Hepatocyte (in vitro differentiated cells): ENCODE results near the gene RANBP6. TPM values are rescaled to one million over a fixed set of nuclear protein-coding genes. Genes with fewer than 3 reads are reported as not detected.
"Not testable (repeated sequence)": the region's sequence is repeated elsewhere in the genome, so short reads cannot be mapped to it uniquely, and the experiment has no call there.

Source experiments
- DNase-seq: peaks from one replicate; pipeline ENCODE4 v3.0.0-alpha.2; 2016; ENCODE audit warnings: low spot score
- H2AFZ ChIP-seq: fragments of 200-600 bp; sonication (generic); 2 replicates; pipeline ENCODE4 v1.6.0; 2016; ENCODE audit warnings: antibody characterized with exemption, mild to moderate bottlenecking
- H3K27ac ChIP-seq: fragments of 200-600 bp; sonication (generic); 2 replicates; pipeline ENCODE4 v1.5.1; 2016; ENCODE audit warnings: mild to moderate bottlenecking
- H3K27me3 ChIP-seq: fragments of 200-600 bp; sonication (generic); 2 replicates; pipeline ENCODE4 v1.6.1; 2016
- H3K36me3 ChIP-seq: fragments of 200-600 bp; sonication (generic); replicated peaks from 2 replicates; pipeline ENCODE4 v1.5.1; 2016; ENCODE audit warnings: low read depth; ENCODE audit not compliant: insufficient read depth
- H3K4me1 ChIP-seq: fragments of 200-600 bp; sonication (generic); 2 replicates; pipeline ENCODE4 v1.5.1; 2016; ENCODE audit warnings: mild to moderate bottlenecking, moderate library complexity; ENCODE audit not compliant: insufficient read depth
- H3K4me2 ChIP-seq: fragments of 200-600 bp; sonication (generic); 2 replicates; pipeline ENCODE4 v1.6.0; 2016
- H3K4me3 ChIP-seq: fragments of 200-600 bp; sonication (generic); 2 replicates; pipeline ENCODE4 v1.5.1; 2016; ENCODE audit warnings: mild to moderate bottlenecking
- H3K79me2 ChIP-seq: fragments of 200-600 bp; sonication (generic); 2 replicates; pipeline ENCODE4 v1.6.0; 2017; ENCODE audit warnings: mild to moderate bottlenecking
- H3K9me2 ChIP-seq: fragments of 200-600 bp; sonication (generic); replicated peaks from 2 replicates; pipeline ENCODE4 v1.6.0; 2017; ENCODE audit warnings: mild to moderate bottlenecking; ENCODE audit not compliant: insufficient read depth
- H3K9me3 ChIP-seq: fragments of 200-600 bp; sonication (generic); 2 replicates; pipeline ENCODE4 v1.5.1; 2016; ENCODE audit warnings: low read depth, mild to moderate bottlenecking
- H4K20me1 ChIP-seq: fragments of 200-600 bp; sonication (generic); 2 replicates; pipeline ENCODE4 v1.6.0; 2016; ENCODE audit warnings: mild to moderate bottlenecking; ENCODE audit not compliant: insufficient read depth, poor library complexity, severe bottlenecking
- CTCF ChIP-seq: fragments of 200-600 bp; sonication (generic); IDR thresholded peaks from 2 replicates; pipeline ENCODE4 v1.5.1; 2016; ENCODE audit warnings: antibody characterized with exemption, mild to moderate bottlenecking; ENCODE audit not compliant: poor library complexity
- EZH2 ChIP-seq: fragments of 200-600 bp; sonication (generic); IDR thresholded peaks from 2 replicates; pipeline ENCODE4 v1.6.1; 2016; ENCODE audit warnings: antibody characterized with exemption, mild to moderate bottlenecking, borderline replicate concordance
- EZH2phosphoT487 ChIP-seq: fragments of 200-600 bp; sonication (generic); IDR thresholded peaks from one replicate; pipeline ENCODE4 v1.6.1; 2018; ENCODE audit warnings: antibody characterized with exemption, mild to moderate bottlenecking, low read depth, moderate library complexity; ENCODE audit not compliant: unreplicated experiment, severe bottlenecking
- WGBS: methylation state at CpG from one replicate; pipeline ENCODE4 v1.1.6; 2016; ENCODE audit warnings: low lambda C conversion rate; ENCODE audit errors: missing lambda C conversion rate; 5-methylcytosine and 5-hydroxymethylcytosine counted together
- polyA plus RNA-seq: library from polyadenylated mRNA; unstranded; fragments of >200 nt; fragmentation: Nextera tagmentation; extraction: Ambion mirVana; gene quantifications from 2 replicates; pipeline ENCODE4 v1.2.1, GENCODE V29; 2016
- total RNA-seq: library from RNA; depleted of rRNA; stranded (reverse); fragments of >200 nt; gene quantifications from 2 replicates; pipeline ENCODE4 v1.2.3, GENCODE V29; 2014

Gene RANBP6
- total RNA-seq (25.9 and 29.6 TPM in 2 replicates), polyA plus RNA-seq (7.5 and 8.2 TPM in 2 replicates)

DNA sequence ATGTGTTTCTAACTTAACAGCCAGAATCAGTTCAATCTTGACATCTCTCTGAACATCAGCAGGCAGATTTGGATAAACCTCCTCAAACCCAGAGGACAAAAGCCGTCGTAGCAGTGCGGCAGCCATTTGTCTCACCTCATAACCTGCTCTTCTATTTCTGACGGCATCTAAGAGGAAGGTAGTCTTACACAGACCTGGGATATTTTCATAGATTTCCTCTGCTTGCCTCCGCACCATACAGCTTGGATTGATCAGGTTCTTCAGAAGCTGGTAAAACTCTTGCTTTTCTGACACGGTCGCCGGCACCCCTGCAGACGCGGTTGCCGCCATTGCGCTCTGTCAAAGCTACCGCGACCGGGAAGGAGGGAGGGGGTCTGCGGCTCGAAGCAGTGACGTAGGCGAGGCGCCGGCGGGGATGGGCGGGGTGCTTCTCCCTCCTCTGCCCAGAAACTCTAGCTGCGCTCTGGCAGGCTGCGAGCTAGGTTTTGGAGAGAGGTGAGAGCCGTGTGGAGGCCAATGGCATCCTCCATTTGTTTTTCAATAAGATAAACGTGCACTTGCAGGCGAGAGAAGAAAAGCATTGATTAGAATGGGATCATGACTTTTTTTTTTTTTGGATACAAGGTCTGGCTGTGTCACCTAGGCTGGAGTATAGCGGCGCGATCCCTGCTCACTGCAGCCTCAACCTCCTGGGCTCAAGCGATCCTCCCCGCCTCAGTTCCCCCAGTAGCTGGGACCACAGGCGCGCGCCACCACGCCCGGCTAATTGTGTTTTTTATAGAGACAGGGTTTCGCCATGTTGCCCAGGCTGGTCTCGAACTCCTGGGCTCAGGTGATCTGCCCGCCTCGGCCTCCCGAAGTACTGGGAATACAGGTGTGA lies at the start of gene RANBP6:
Gene RANBP6, minus strand, starts transcription at position 347 of the 880 bp plus-strand sequence. Its CDS starts 17 bp downstream, at position 330.
- WGBS: 24% methylated on average over 42 of the region's 43 CpGs
- no peak for TF ChIP-seq CTCF
- TF ChIP-seq EZH2phosphoT487: no peak
- TF ChIP-seq EZH2: no peak
- Histone ChIP-seq H3K4me1 (peaks cover 8% of the 10 kb centered on the region), H3K4me2 (peak within 1 kb of the TSS; percentile 88), H3K36me3 (no peaks in the 10 kb centered on the region), H3K9me3 (no peaks in the 10 kb centered on the region), H4K20me1 (no peaks in the 10 kb centered on the region), H3K4me3 (peak within 1 kb of the TSS; percentile 92), H3K27ac (peak within 1 kb of the TSS; percentile 94), H3K9me2 (no peaks in the 10 kb centered on the region), H2AFZ (peak within 1 kb of the TSS; percentile 97), H3K79me2 (peaks cover 49% of the 10 kb centered on the region), H3K27me3 (no peaks in the 10 kb centered on the region)
- peak; percentile 95 for DNase-seq

- not testable (repeated sequence) for H3K9me2 ChIP-seq, H3K27ac ChIP-seq, DNase-seq, H4K20me1 ChIP-seq, H3K79me2 ChIP-seq, H3K4me1 ChIP-seq, H3K4me2 ChIP-seq, H3K4me3 ChIP-seq, H2AFZ ChIP-seq, H3K9me3 ChIP-seq, H3K27me3 ChIP-seq, H3K36me3 ChIP-seq
- WGBS: 96% methylated on average over 7 of the region's 7 CpGs
Measured at GRCh38 chr9:6063146-6063545, 47.7 kb upstream of the RANBP6 start.

DNA sequence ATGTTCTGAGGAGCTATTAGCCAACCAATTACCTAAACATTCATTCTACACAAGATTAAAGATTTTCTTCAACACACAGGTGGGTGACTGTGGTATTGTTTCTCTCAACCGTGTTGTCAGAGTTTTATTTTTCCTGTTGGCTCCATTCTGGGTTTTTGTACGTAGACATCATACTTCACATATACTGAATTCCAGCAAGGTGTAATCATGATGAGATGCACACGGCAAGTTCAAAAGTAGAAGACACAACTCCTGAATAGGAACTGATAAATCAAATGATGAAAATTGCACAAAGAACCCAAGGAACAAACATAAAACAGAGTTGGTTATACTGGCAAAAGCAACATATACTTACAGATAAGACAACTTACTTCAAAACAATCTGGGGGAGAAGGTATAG lies 40.2 kb upstream of the RANBP6 start:
- TF ChIP-seq EZH2: no peak
- no peak for TF ChIP-seq EZH2phosphoT487
- no peak for TF ChIP-seq CTCF
- no peaks in the 10 kb centered on the region for H3K27me3 ChIP-seq

DNA sequence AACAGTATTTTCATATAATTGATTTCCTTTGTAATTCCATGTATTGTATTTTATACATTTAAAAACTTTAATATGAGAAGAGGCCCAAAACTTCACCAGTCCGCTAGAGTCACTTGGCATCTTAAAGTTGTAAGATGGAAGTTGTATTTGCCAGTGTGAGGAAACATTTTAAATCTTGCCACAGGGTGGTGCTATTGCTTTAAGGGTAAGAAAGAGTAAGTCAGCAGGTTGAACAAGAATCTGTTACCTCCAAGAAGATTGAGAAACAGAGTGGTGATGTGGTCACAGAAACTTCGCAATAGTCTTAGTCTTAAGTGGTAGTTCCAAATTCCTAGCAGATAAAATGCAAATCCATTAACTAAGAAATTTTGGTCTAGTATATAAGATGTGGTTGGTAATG lies 39.8 kb upstream of the RANBP6 start:
- H3K27ac ChIP-seq: no peak overlapping the region
- no peaks in the 10 kb centered on the region for H3K27me3 ChIP-seq
- no peaks in the 10 kb centered on the region for H3K9me3 ChIP-seq
- no peaks in the 10 kb centered on the region for H4K20me1 ChIP-seq
- no peaks in the 10 kb centered on the region for H3K9me2 ChIP-seq
- DNase-seq: peak; percentile 87
- no peaks in the 10 kb centered on the region for H3K79me2 ChIP-seq
- H3K4me3 ChIP-seq: no peak overlapping the region
- TF ChIP-seq EZH2phosphoT487: no peak
- TF ChIP-seq CTCF: peak; percentile 75
- H3K4me1 ChIP-seq: no peaks in the 10 kb centered on the region
- H2AFZ ChIP-seq: no peak overlapping the region
- H3K36me3 ChIP-seq: no peaks in the 10 kb centered on the region
- 40% methylated on average over 2 of the region's 2 CpGs for WGBS
- H3K4me2 ChIP-seq: no peak overlapping the region

More for the DNA sequence above, 40.2 kb upstream of the RANBP6 start:
- Histone ChIP-seq H3K79me2 (no peaks in the 10 kb centered on the region), H3K9me3 (no peaks in the 10 kb centered on the region), H3K36me3 (no peaks in the 10 kb centered on the region), H3K4me1 (no peaks in the 10 kb centered on the region), H4K20me1 (no peaks in the 10 kb centered on the region), H3K27ac (no peak overlapping the region), H3K4me2 (no peak overlapping the region), H2AFZ (no peak overlapping the region), H3K9me2 (no peaks in the 10 kb centered on the region), H3K4me3 (no peak overlapping the region)
- 70% methylated on average over 3 of the region's 3 CpGs for WGBS
- DNase-seq: no peak
